DMS53 treated with DMSO at 0.1 percent for 48 hours (cell line): ENCODE measurements around the gene LGI2.
"Not testable (repeated sequence)": the region's sequence is repeated elsewhere in the genome, so short reads cannot be mapped to it uniquely, and the experiment has no call there.

Experiments used
- DNase-seq: peaks from one replicate; lab custom pipeline; 2025; ENCODE audit not compliant: unreplicated experiment; lab: John Stamatoyannopoulos, UW

LGI2 gene, protein sequence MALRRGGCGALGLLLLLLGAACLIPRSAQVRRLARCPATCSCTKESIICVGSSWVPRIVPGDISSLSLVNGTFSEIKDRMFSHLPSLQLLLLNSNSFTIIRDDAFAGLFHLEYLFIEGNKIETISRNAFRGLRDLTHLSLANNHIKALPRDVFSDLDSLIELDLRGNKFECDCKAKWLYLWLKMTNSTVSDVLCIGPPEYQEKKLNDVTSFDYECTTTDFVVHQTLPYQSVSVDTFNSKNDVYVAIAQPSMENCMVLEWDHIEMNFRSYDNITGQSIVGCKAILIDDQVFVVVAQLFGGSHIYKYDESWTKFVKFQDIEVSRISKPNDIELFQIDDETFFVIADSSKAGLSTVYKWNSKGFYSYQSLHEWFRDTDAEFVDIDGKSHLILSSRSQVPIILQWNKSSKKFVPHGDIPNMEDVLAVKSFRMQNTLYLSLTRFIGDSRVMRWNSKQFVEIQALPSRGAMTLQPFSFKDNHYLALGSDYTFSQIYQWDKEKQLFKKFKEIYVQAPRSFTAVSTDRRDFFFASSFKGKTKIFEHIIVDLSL

DNA sequence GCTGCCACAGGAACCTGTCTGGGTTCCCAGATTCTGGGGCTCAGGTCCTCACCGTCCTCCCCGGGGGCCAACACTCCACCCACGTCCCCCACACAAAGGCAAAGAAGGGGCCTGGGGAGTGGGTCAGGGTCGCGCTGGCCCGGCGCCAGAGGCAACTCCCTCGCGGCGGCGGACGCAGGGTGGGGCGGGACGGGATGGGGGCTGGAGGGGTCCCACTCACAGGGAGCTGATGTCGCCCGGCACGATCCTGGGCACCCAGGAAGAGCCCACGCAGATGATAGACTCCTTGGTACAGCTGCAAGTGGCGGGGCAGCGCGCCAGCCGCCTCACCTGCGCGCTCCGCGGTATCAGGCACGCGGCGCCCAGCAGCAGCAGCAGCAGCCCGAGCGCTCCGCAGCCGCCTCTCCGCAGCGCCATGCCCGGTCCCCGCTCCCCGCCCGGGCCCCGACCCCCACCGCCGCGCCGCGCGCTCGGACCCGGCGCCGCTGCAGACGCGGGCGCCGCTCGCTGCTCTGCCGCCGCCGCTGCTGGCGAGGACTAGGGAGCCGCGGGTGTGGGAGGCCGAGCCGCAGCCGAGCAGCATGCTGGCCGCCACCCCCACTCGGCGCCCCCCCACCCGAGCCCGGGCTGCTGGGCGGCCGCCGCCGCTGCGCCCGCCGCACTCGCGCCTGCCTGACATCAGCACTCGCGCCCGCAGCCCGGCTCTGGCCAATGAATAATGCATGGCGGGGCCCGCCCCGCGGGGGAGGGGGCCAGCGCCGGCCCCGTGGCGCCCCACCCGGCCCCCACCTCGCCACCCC is at the start of gene LGI2:
TSS of gene LGI2 (minus strand) at position 670 of the 800 bp plus-strand sequence. CDS start at position 417, 253 bp downstream.
- DNase-seq: peak; percentile 19

DNA sequence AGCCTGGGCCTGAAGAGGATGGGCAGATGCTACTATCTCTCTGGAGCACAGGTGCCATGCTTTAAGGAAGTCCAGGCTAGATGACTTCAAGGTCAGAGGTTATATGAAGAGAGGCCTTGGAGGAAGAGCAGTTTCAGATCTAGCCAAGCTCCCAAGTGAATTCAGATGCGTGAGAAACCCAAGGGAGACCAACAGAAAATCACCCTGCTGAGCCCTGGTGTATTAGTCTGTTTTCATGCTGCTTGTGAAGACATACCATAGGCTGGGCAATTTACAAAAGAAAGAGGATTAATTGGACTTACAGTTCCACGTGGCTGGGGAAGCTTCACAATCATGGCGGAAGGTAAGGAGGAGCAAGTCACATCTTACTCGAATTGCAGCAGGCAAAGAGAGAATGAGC is 47.8 kb upstream of the LGI2 start:
- DNase-seq: no peak

DNA sequence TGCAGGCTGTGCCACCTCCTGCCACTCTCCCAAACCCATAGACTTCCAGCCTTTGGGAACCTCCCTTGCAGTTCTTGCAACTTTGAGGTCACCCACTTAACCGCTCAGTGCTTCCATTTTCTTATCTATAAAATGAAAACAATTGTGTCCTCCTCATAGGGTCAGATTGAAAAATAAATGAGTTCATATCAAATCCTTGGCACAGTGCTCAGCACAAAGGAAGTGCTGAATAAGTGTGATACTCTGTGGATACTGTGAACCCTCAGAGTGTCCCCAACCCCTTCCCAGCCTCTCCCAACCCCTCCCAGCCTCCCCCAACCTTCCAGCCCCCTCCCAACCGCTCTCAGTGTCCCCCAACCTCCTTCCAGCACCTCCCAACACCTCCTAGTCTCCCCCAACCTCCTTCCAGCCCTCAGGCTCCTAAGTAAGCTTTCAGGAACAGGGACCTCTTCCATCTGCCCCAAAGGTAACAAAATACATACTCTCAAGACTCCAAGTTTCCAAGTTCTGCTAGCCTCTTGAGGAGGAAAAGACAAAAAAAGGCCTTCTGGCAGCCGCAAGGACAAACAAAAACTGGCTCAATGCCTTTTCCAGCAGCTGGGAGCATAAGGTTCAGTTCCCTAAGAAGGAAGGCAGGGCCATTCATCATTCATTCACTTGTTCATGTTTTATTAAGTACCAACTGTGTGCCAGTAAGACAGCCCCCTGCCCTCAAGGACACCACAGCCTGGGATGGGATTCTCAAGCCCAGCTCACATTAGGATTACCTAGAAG is 46.1 kb upstream of the LGI2 start:
- no peak for DNase-seq

DNA sequence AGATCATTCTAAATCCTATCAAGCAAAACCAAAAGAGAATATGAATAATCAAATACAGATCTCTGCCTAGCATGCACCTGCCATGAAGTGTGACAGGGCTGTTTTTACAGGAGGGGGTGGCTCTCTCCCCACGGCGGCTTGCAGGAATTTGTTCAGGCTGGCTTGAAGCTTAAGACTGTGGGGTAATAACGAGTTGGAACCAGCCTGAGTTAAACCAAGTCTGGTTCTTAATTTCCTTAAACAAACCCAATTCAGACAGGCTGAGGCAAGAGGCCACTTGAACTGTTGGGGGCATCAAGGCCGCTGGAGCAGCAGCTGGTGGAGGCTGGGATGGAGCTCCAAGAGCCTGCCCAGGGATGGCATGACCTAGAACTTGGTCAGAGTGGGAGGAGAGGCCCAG is 45.1 kb upstream of the LGI2 start:
- peak; percentile 39 for DNase-seq

DNA sequence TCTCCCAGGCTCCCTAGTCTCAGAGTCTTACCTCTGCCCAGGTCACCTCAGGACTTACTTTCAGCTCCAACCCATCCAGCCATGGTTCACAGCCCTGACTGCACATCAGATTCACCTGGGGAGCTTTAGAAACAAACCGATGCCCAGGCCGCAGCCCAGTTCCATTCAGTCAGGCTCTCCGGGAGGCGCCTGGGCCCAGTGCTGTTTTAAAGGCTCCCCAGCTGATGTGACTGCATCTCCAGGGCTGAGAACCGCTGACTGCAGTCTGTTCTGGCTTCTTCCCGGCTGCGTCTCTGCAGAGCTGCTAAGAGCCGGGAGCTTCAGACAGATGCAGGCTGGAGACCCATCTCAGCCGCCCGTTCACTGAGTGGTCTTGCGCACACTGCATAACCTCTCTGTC is 44.4 kb upstream of the LGI2 start:
- no peak for DNase-seq

DNA sequence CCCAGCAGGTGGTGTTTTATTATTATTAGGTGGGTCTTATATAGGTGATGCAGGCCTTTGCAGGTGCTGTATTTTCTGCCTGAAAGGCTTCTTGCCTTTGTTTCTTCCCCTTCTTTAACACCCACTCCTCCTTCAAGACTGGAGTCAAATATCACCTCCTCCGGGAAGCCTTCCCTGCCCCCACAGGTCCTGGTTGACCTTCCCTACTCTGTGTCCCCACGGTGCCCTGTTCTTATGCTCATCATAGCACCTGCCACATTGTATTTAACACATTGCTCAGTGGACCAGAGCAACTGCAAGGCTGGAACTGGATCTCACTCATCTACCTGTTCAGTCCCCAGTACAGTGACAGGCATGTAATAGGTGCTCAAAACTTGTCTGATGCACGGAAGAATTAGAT is 39.8 kb upstream of the LGI2 start:
- DNase-seq: no peak

DNA sequence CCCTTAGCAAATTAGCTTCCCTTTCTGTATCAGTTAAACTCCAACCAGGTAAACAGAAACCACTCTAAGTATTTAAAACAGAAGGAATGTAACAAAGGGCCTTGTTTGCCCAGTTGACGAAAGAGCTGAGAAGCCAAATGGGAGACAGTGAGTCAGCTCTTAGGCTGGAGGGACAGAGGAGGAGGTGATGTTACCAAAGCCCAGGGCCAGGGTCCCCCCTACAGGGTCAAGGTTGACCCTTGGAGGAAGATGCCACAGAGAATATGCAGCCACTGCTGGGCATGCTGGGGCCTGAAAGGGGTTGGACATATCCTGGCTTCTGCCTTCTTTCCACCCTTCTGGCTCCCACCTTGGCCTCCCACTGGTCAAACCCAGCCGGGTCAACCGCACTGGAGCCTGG is 38.3 kb upstream of the LGI2 start:
- peak; percentile 95 for DNase-seq

DNA sequence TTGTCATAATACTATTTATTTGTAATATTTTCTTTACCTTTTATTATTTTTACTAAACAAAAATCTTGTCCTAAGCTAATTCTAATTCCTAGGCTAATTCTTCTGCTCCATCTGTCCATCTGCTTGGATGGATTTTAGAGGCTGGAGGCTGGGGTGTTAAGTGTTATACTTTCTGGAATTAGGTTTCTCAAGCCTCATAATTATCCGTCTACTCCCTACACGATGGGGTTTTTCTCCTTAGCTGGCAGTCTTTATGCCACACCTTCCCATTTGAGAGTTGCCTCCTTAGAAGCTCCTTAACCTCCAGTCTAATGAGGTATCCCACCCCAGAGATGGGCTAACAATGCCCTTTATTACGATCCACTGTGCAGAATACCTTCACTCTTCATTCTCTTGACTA is 37.6 kb upstream of the LGI2 start:
- DNase-seq: no peak

DNA sequence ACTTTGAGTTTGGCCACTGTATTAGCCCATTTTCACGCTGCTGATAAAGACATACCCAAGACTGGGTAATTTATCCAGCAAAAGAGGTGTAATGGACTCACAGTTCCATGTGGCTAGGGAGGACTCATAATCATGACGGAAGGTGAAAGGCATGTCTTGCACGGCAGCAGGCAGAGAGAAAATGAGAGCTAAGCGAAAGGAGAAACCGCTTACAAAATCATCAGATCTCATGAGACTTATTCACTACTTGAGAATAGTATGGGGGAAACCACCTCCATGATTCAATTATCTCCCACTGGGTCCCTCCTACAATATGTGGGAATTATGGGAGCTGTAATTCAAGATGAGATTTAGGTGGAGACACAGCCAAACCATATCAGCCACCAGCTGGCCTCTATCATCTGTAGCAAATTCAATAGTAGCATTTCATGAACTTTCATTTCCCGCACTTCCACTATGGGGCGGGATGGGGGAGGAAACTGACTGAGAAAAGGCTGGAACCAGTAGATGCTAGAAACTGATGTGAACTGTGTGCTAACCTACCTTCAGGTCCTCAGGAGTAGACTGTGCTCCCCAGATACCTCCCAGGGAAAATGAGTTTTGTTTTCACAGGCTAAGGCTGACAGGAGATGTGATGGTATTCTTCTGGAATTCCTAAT is 35.3 kb upstream of the LGI2 start:
- DNase-seq: no peak

DNA sequence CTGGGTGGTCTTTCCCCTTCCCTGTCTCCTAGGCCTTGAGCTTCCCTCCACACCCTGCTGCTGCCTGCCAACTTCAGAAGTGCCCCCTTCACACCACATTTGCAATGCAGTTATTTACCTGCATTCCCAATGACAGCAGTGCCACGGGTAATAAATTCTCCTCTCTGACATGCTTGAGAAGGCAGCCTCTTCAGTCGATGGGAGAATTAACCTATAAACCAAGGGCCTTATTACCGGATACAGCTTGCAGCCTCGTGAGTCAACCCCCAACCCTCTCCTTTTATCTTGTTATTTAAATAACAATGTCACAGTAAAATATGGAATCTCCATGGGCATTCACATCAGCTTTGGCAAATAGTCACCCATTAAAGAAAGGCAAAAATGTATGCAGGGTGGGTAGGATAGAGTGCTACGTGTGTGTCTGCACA is 34.7 kb upstream of the LGI2 start:
- DNase-seq: peak; percentile 12

DNA sequence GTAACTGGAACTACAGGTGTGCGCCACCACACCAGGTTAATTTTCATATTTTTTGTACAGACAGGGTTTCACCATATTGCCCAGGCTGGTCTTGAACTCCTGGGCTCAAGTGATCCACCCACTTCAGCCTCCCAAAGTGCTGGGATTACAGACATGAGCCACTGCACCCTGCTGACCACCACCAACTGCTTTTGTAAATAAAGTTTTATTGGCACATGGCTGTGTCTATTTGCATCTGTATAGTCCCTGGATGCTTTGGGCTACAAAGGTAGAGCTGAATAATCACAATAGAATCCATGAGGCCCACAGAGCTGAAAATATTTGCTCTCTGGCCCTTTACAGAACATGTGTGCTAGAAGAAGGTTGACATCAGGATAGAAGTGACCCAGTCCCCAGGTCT is 33.7 kb upstream of the LGI2 start:
- DNase-seq: not testable (repeated sequence)

DNA sequence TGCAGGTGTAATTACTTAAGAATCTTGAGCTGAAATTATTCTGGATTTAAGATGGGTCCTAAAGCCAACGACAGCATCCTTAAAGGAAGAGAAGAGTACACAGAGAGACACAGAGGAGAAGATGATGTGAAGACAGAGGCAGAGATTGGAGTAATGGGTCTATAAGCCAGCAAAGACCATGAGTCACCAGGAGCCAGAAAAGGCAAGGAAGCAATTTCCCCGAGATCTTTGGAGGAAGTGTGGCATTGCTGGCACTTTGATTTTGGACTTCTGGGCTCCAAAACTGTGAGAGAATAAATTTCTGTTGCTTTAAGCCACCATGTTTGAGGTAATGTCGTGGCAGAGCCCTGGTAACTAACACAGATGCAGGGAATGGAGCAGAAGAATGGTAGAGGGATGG is 32.4 kb upstream of the LGI2 start:
- no peak for DNase-seq

DNA sequence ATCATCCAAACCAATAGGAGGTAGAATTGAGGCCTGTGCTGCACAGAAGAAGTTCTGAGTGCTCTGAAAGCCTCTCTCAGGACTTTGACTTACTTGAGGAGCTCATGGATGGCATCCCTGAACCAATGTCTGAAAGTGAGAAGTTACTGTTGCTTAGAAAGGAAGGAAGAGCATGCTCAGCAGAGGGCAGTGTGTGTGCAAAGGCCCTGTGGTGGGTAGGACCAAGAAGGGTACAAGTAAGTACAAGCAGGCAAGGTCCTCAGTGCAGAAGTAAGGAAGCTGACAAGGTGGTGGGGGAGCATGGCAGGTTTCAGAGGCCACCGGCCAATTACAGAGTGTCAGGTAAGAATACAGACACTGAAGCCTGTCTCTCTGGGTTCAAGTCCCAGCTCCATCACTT is 31.4 kb upstream of the LGI2 start:
- no peak for DNase-seq

DNA sequence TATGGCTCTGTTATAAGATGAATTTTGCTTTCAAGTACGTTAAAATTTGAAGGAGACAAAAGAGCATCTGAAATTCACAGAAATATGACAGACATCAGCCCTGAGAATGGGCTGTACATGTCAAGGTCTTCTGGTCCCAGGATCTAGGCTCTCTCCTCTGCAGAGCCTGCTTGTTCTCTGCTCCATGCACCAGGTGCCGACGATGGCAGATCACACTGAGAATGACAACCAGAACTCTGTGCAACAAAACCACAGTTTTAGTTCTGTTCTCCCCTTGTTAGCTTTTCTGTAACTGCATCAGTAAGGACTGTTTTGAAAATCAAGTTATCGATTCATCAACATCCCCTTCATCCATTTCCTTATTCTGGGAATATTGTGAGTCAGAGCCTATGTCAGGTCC is 30.9 kb upstream of the LGI2 start:
- no peak for DNase-seq

DNA sequence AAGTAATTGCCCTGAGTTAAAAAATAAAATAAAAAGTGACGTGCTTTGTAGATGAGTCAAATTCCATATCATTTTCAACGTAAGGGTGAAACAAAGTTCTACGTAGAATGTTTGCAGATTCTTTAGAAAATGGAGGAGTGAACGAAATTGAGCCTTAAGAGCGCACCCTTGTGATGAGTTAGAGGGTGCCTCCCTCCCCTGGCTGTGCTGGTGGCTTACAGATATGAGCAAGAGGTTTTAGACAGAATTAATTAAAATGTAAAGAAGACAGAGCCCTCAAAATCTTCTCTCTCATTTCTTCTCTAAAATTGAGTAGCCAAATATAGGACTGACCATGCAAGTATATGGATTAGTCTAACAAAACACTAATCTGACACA is 30.2 kb upstream of the LGI2 start:
- DNase-seq: no peak

DNA sequence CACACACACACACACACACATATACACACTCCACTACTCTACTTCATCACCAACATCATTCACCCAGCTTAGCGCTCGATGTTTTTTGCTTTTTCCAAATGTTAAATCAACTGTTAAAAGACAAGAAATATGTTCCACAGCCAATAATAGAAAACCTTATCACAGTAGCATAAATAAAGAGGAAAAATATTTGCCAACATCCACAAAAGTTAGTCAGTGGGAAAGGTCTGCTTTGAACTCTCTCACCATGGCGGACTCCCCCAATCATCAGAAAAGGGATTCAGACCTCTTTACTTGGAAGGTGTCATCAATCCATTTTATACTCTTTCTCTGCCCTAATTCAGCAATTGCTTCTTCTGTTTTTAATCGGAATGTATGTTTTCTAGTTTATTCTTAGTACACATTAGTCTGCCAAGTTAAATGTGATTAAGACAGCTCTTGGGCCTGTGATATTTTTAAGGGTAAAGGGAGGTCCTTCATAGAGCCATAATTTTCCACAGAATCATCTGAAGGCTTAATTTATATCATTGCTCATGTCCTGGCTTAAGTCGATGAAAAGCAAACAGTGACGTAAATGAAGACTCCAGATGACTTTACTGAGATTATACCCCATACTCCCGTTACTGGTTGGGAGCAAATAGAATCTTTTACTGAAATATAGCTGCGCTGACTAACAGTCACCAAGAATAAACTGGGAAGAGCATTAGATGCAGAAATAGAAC is 29.7 kb upstream of the LGI2 start:
- DNase-seq: no peak

DNA sequence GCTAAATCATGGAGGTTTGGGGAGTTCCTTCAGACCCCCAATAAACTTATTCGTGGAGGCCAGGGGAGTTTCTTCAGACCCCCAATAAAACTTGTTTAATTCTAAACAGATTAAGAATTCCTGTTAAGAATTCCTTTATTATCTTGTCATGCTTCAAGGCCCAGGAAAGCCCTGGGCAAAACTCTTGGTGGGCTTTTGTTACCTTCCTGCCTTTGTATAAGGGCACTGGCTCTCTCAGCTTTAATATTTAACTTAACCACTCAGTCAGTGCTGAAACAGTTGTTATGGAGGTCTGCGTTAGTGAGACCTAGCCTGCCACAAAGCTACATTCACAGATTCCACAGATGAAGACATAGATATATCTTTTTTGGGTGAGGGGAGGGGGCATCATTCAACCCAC is 29.0 kb upstream of the LGI2 start:
- no peak for DNase-seq

DNA sequence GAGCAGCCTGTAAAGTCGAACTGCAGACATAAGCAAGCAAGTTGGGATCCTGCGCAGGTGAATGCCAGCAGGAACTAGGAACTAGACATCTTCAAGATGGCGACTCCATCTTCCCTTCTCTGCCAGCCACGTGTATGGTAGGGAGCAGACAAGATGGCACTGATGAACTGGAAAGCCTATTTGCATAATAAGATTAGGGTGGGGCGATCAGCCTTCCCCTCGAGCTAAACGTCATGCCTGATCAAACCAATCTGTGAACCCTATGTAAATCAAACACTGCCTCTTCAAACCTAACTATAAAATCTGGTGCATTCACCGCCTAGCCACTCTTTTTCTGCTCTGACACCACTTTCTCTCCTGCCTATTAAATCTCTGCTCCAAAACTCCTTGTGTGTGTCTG is 28.1 kb upstream of the LGI2 start:
- DNase-seq: no peak

DNA sequence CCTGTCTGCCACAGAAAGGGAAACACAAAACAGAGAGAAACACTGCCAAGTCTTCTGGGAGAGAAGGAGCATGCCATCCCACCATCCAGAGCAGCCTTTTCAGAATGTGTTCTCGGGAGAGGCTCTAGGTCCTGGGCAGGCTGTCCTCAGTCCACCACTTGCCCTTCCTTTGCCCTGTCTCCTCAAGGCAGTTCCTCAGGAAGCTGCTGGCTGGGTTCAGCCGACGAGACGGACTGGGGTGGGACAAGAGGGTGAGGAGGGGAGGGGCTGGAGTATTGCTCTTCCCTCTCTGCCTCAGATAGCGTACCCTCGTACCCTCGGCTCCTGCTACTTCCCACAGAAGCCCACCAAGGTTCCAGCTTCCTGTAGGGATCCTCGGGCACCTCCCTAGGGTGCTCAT is 26.6 kb upstream of the LGI2 start:
- no peak for DNase-seq

DNA sequence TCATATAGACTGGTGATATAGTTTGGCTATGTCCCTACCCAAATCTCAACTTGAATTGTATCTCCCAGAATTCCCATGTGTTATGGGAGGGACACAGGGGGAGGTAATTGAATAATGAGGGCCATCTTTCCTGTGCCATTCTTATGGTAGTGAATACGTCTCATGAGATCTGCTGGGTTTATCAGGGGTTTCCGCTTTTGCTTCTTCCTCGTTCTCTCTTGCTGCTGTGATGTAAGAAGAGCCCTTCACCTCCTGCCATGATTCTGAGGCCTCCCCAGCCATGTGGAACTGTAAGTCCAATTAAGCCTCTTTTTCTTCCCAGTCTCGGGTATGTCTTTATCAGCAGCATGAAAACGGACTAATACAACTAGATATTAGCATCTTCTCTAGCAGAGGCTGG is 21.3 kb upstream of the LGI2 start:
- not testable (repeated sequence) for DNase-seq
